A549 (cell line): ENCODE results near the gene CLSTN1. TPM values are rescaled to one million over a fixed set of nuclear protein-coding genes. Genes with fewer than 3 reads are reported as not detected.

Experiments
- ATAC-seq, 2 experiments: fragments of 200-7000 bp in 1 of 2; fragments of >200 bp in 1 of 2; cut with Nextera tagmentation in 1 of 2; cut with Tn5 transposase in 1 of 2; 3 replicates each; pipeline versions ENCODE4 v1.8.0 to v1.9.1; 2018 to 2020; ENCODE audit warnings: mild to moderate bottlenecking in 1 of 2, moderate library complexity in 1 of 2
- CTCF ChIA-PET: fragments of 300-600 bp; sonication (Branson Sonifier 250); formaldehyde crosslinking; extraction: SDS; loops from one replicate; lab custom pipeline; 2021; ENCODE audit warnings: antibody characterized with exemption, inconsistent platforms; lab: Yijun Ruan, JAX
- POLR2A ChIA-PET: fragments of 350-600 bp; formaldehyde crosslinking; extraction: SDS; loops from one replicate; lab custom pipeline; 2021; ENCODE audit warnings: antibody characterized with exemption, inconsistent platforms; lab: Yijun Ruan, JAX
- DNase-seq, 2 experiments: peaks; one replicate each; pipeline versions ENCODE4 v3.0.0 to v3.0.0-alpha.2; 2011 to 2016; ENCODE audit warnings: low read depth in 1 of 2, low spot score in 1 of 2
- FAIRE-seq: peaks from 2 replicates; lab custom pipeline; 2011; peaks lifted over from hg19 to GRCh38; lab: Jason Lieb, UNC
- H3K27ac ChIP-seq, 2 experiments: fragments of >200 bp; sonication (Bioruptor Twin); formaldehyde crosslinking; 3 replicates each; pipeline ENCODE4 v1.5.1; 2016 to 2017
- H3K4me1 ChIP-seq: fragments of >200 bp; sonication (Bioruptor Twin); formaldehyde crosslinking; 3 replicates; pipeline ENCODE4 v1.6.1; 2016
- H3K4me2 ChIP-seq: fragments of >200 bp; sonication (Bioruptor Twin); formaldehyde crosslinking; 3 replicates; pipeline ENCODE4 v1.6.1; 2016
- H3K4me3 ChIP-seq: fragments of >200 bp; sonication (Bioruptor Twin); formaldehyde crosslinking; 3 replicates; pipeline ENCODE4 v1.5.1; 2016
- H3K9me3 ChIP-seq: fragments of >200 bp; sonication (Bioruptor Twin); formaldehyde crosslinking; 3 replicates; pipeline ENCODE4 v1.6.1; 2016
- CBX8 ChIP-seq: fragments of 200-600 bp; sonication (generic); IDR thresholded peaks from 2 replicates; pipeline ENCODE4 v1.6.1; 2016
- EHF ChIP-seq: fragments of 250-450 bp; sonication (Bioruptor Pico); IDR thresholded peaks from 2 replicates; pipeline ENCODE4 v1.5.0; 2020; ENCODE audit warnings: mild to moderate bottlenecking
- EP300 ChIP-seq, 2 experiments: fragments of >200 bp; sonication (Bioruptor Twin); formaldehyde crosslinking; IDR thresholded peaks; 2 replicates in 1 of 2; 3 replicates in 1 of 2; pipeline ENCODE4 v1.6.1; 2016 to 2017
- ESRRA ChIP-seq: fragments of 150-350 bp; IDR thresholded peaks from 2 replicates; pipeline ENCODE4 v1.6.1; 2014; ENCODE audit warnings: mild to moderate bottlenecking, low read length, borderline replicate concordance
- FOSB ChIP-seq: fragments of 250-450 bp; sonication (Bioruptor Pico); IDR thresholded peaks from 2 replicates; pipeline ENCODE4 v1.5.0; 2020; ENCODE audit warnings: mild to moderate bottlenecking, moderate library complexity
- GATA3 ChIP-seq: IDR thresholded peaks from 2 replicates; pipeline ENCODE4 v1.6.1; 2012; ENCODE audit warnings: borderline replicate concordance
- HDAC2 ChIP-seq: fragments of 200-600 bp; sonication (generic); IDR thresholded peaks from 2 replicates; pipeline ENCODE4 v1.6.1; 2016
- HOXA7 ChIP-seq: fragments of 250-450 bp; sonication (Bioruptor Pico); IDR thresholded peaks from 2 replicates; pipeline ENCODE4 v1.5.0; 2020; ENCODE audit warnings: mild to moderate bottlenecking, moderate library complexity
- HOXB5 ChIP-seq: fragments of 250-450 bp; sonication (Bioruptor Pico); IDR thresholded peaks from 2 replicates; pipeline ENCODE4 v1.5.0; 2020; ENCODE audit warnings: mild to moderate bottlenecking, moderate library complexity
- JUN ChIP-seq, 2 experiments: fragments of >200 bp; sonication (Bioruptor Twin); formaldehyde crosslinking; IDR thresholded peaks; 2 replicates in 1 of 2; 3 replicates in 1 of 2; pipeline ENCODE4 v1.6.1; 2016 to 2017
- JUNB ChIP-seq: fragments of >200 bp; sonication (Bioruptor Twin); formaldehyde crosslinking; IDR thresholded peaks from 2 replicates; pipeline ENCODE4 v1.6.1; 2016
- MAFK ChIP-seq: fragments of 450-650 bp; IDR thresholded peaks from 2 replicates; pipeline ENCODE4 v1.6.1; 2014; ENCODE audit not compliant: partially characterized antibody
- NFE2L2 ChIP-seq: fragments of 150-350 bp; conservative IDR thresholded peaks from 2 replicates; pipeline ENCODE4 v1.6.1; 2014; ENCODE audit warnings: low read length
- POLR2A ChIP-seq: IDR thresholded peaks from 2 replicates; pipeline ENCODE4 v1.6.1; 2012; ENCODE audit warnings: mild to moderate bottlenecking, low read length
- POLR2AphosphoS2 ChIP-seq: conservative IDR thresholded peaks from 2 replicates; pipeline ENCODE4 v1.6.1; 2012; ENCODE audit warnings: low read length, improper control_type of control experiment, inconsistent platforms
- RFX5 ChIP-seq: fragments of 450-650 bp; IDR thresholded peaks from 2 replicates; pipeline ENCODE4 v1.7.1; 2014; ENCODE audit warnings: antibody characterized with exemption, mild to moderate bottlenecking, moderate library complexity
- WGBS: methylation state at CpG from one replicate; pipeline ENCODE4 v1.1.6; 2017; ENCODE audit errors: missing lambda C conversion rate; 5-methylcytosine and 5-hydroxymethylcytosine counted together
- polyA plus RNA-seq, 4 experiments: library from polyadenylated mRNA; depleted of rRNA in 3 of 4; stranded (reverse); fragments of >200 nt; fragmentation: RNase III in 1 of 4; extraction: RNeasy Plus Mini Kit Qiagen cat#74134 plus additional on column Dnase treatment in 1 of 4; gene quantifications; 2 replicates in 3 of 4; 3 replicates in 1 of 4; pipeline ENCODE4 v1.2.3, GENCODE V29; 2011 to 2017
- TF ChIP-seq, protein P1 (sequence below): IDR thresholded peaks from 2 replicates; pipeline ENCODE4 v1.6.1; 2012
- TF ChIP-seq, protein P2 (sequence below): fragments of >200 bp; sonication (Bioruptor Twin); formaldehyde crosslinking; IDR thresholded peaks from 3 replicates; pipeline ENCODE4 v1.6.1; 2016
- TF ChIP-seq, protein P3 (sequence below): IDR thresholded peaks from 2 replicates; pipeline ENCODE4 v1.6.1; 2012; ENCODE audit warnings: low read depth, borderline replicate concordance
- TF ChIP-seq, protein P4 (sequence below): fragments of >200 bp; sonication (Bioruptor Twin); formaldehyde crosslinking; IDR thresholded peaks from 3 replicates; pipeline ENCODE4 v1.5.1; 2016

The CLSTN1 gene
- polyA plus RNA-seq, 2 of the 4 experiments (the other 2 are of a cell fraction) = 27.3 to 56.1 TPM

DNA sequence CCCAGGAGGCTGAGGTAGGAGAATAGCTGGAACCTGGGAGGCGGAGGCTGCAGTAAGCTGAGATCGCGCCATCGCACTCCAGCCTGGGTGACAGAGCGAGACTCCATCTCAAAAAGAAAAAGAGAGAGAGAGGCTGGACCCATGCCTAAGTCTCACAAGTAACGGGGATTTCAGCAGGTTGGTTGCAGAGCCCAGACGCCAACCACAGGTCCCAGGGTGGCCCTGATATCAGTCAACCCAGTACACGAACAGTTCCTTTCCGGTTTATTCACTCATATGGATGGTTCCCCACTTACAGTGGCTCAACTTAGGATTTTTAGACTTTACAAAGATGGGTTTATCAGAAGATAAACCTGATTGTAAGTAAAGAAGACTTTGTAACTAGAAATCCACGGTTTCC is 40.9 kb downstream of the CLSTN1 start:
- FAIRE-seq = no peak
- CTCF ChIA-PET = interaction anchor here (0.6 to 2.3 kb wide), 4 partner anchors 17 to 85 kb away, joined by 3 to 11 read pairs (median 4); no protein-coding TSS in a partner anchor
- over 99% methylated on average over 10 of the region's 10 CpGs for WGBS
- TF ChIP-seq HOXA7 (CRISPR knock-in tag) (no peak), FOSB (no peak), POLR2A (no peak), GATA3 (no peak), JUN (IDR thresholded peaks at IDR 0.05) (no peak), HDAC2 (no peak), POLR2AphosphoS2 (no peak)
- TF ChIP-seq, protein P1, sequence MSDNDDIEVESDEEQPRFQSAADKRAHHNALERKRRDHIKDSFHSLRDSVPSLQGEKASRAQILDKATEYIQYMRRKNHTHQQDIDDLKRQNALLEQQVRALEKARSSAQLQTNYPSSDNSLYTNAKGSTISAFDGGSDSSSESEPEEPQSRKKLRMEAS = no peak
- no peak for DNase-seq
- no peak for ATAC-seq
- H3K27ac ChIP-seq = no peak overlapping the region
- H3K9me3 ChIP-seq = no peaks in the 10 kb centered on the region
- H3K4me2 ChIP-seq = no peak overlapping the region
- no peak overlapping the region for H3K4me3 ChIP-seq
- POLR2A ChIA-PET = no interaction called here
- peaks cover 9% of the 10 kb centered on the region; the same call in 1 of the 3 replicates for H3K4me1 ChIP-seq

DNA sequence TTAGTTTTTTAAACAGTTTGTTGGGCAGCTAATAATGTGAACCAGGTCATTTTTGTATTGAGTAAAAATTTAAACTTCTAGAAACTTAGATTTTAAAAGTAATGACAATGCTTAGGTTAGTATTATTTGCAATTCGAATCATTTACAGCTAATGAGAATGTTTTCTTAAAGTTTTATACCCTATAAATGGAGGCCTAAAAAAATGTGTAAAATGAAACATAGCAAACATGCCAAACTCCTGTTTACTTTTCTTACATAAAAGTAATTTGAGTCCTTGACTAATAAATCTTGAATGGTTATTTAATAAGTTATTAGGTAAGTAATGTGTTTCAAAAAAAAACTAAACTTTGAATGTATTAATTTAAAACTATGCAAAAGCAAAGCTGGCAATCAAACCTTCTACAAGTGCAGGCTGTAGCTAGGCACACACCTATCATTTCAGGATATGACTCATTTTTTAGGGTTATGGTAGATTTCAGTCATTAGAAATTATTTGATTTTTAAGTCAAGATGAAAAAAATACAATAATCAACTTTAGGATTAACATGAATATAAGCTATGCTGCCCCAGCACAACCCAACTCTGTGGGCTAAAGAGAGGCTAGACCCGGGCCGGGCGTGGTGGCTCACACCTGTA is 41.5 kb downstream of the CLSTN1 start:
- no peak for DNase-seq
- ChIA-PET CTCF (interaction anchor here (0.5 to 1.9 kb wide), 4 partner anchors 58 to 86 kb away, joined by 3 to 4 read pairs (median 3); no protein-coding TSS in a partner anchor), POLR2A (no interaction called here)
- Histone ChIP-seq H3K4me1 (peaks cover 9% of the 10 kb centered on the region; the same call in 1 of the 3 replicates), H3K4me3 (no peak overlapping the region), H3K4me2 (no peak overlapping the region), H3K9me3 (no peaks in the 10 kb centered on the region), H3K27ac (no peak overlapping the region)
- 78% methylated on average over 4 of the region's 4 CpGs for WGBS
- ATAC-seq = no peak
- no peak for FAIRE-seq
- no peak for TF ChIP-seq EHF (CRISPR knock-in tag)

DNA sequence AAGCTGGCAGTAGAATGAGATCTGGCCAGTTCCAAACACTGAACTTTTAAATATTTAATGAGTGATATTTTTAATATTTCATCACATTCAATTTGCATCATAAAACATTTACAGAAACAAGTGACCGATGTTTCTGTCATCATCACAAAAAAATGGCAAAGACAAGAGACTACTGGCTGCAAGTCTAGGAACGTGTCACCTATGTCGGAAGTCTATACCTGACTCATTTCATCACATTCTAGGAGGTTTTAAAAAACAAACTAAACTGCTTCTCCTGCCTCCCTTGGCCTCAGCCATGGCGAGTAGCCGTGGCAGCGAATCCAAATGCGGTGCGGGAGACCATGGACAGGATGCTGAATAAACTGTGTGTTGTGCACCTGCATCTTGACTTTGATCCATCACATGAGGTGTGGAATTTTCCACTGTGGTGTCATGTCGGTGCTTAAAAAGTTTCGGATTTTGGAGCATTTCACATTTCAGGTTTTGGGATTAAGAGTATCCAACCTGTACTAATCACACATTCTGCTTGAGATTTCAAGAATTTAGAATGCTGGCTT is 43.1 kb downstream of the CLSTN1 start:
- H3K4me2 ChIP-seq = no peak overlapping the region

DNA sequence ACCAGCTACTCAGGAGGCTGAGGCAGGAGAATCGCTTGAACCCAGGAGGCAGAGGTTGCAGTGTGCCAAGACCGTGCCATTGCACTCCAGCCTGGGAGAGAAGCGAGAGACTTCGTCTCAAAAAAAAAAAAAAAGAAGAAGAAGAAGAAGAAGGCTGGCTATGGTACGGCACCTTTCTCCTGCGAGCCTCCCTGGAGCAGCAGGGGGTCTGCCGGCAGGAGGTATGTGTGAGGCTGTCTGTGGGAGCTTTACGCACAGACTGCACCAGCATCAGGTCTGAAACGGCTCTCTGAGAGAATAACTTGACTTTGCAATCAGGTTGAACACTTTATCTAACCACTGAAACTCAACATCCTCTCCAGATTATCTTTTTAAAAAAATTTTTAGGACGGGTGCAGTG is 44.9 kb downstream of the CLSTN1 start:
- H3K9me3 ChIP-seq = no peaks in the 10 kb centered on the region
- DNase-seq (no peak), ATAC-seq (no peak), FAIRE-seq (no peak)
- no peak overlapping the region for H3K4me3 ChIP-seq
- peaks cover 9% of the 10 kb centered on the region; the same call in 1 of the 3 replicates for H3K4me1 ChIP-seq
- CTCF ChIA-PET = interaction anchor here (0.7 to 1.4 kb wide), 3 partner anchors 54 to 173 kb away, joined by 3 to 4 read pairs (median 3); no protein-coding TSS in a partner anchor
- H3K27ac ChIP-seq = no peak overlapping the region
- H3K4me2 ChIP-seq = no peak overlapping the region
- POLR2A ChIA-PET = no interaction called here
- 89% methylated on average over 10 of the region's 10 CpGs for WGBS
- TF ChIP-seq HDAC2 (no peak), NFE2L2 (no peak), CBX8 (no peak), EP300 (IDR thresholded peaks at IDR 0.05) (no peak), HOXB5 (CRISPR knock-in tag) (no peak), JUNB (no peak), ESRRA (no peak)
- TF ChIP-seq, protein P2, sequence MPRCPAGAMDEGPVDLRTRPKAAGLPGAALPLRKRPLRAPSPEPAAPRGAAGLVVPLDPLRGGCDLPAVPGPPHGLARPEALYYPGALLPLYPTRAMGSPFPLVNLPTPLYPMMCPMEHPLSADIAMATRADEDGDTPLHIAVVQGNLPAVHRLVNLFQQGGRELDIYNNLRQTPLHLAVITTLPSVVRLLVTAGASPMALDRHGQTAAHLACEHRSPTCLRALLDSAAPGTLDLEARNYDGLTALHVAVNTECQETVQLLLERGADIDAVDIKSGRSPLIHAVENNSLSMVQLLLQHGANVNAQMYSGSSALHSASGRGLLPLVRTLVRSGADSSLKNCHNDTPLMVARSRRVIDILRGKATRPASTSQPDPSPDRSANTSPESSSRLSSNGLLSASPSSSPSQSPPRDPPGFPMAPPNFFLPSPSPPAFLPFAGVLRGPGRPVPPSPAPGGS = no peak

More for the DNA sequence above, 43.1 kb downstream of the CLSTN1 start:
- whole genome bisulfite sequencing = 80% methylated on average over 10 of the region's 10 CpGs
- no peaks in the 10 kb centered on the region for H3K9me3 ChIP-seq
- DNase-seq (no peak), ATAC-seq (no peak), FAIRE-seq (no peak)
- CTCF ChIA-PET = interaction anchor here (0.5 to 1.9 kb wide), 3 partner anchors 88 to 154 kb away, joined by 3 to 4 read pairs (median 3); no protein-coding TSS in a partner anchor
- H3K27ac ChIP-seq = no peak overlapping the region
- peaks cover 9% of the 10 kb centered on the region; the same call in 1 of the 3 replicates for H3K4me1 ChIP-seq
- no peak overlapping the region for H3K4me3 ChIP-seq
- TF ChIP-seq, protein P3, sequence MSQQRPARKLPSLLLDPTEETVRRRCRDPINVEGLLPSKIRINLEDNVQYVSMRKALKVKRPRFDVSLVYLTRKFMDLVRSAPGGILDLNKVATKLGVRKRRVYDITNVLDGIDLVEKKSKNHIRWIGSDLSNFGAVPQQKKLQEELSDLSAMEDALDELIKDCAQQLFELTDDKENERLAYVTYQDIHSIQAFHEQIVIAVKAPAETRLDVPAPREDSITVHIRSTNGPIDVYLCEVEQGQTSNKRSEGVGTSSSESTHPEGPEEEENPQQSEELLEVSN = no peak
- TF ChIP-seq RFX5 (no peak), MAFK (no peak)
- TF ChIP-seq, protein P4, sequence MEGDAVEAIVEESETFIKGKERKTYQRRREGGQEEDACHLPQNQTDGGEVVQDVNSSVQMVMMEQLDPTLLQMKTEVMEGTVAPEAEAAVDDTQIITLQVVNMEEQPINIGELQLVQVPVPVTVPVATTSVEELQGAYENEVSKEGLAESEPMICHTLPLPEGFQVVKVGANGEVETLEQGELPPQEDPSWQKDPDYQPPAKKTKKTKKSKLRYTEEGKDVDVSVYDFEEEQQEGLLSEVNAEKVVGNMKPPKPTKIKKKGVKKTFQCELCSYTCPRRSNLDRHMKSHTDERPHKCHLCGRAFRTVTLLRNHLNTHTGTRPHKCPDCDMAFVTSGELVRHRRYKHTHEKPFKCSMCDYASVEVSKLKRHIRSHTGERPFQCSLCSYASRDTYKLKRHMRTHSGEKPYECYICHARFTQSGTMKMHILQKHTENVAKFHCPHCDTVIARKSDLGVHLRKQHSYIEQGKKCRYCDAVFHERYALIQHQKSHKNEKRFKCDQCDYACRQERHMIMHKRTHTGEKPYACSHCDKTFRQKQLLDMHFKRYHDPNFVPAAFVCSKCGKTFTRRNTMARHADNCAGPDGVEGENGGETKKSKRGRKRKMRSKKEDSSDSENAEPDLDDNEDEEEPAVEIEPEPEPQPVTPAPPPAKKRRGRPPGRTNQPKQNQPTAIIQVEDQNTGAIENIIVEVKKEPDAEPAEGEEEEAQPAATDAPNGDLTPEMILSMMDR = no peak
- POLR2A ChIA-PET = no interaction called here
